Measurements from ENCODE around the gene MEI4.

The MEI4 gene

GRCh38 chr6:77652739-77653138 lies at the start of gene MEI4:
TSS of gene MEI4 (plus strand) at chr6:77653039. CDS start at chr6:77690672, 37,633 bp downstream.
- no peaks in the 10 kb centered on the region for H3K9me3 ChIP-seq (replicated peaks; ENCODE audit: insufficient read depth, low read length)
- no peak within 1 kb of the TSS for H3K27ac ChIP-seq (ENCODE audit: low read length)
- no peak for TF ChIP-seq EZH2 (optimal IDR thresholded peaks at IDR 0.05; ENCODE audit: low read depth, low read length)
- TF ChIP-seq EZH2phosphoT487 (IDR thresholded peaks at IDR 0.05; ENCODE audit: low read length): no peak
- H3K79me2 ChIP-seq (ENCODE audit: low read length): no peaks in the 10 kb centered on the region
- no peaks in the 10 kb centered on the region for H4K20me1 ChIP-seq (ENCODE audit: insufficient read depth, low read length)
- H2AFZ ChIP-seq (ENCODE audit: low read length): no peak within 1 kb of the TSS
- no peak within 1 kb of the TSS for H3K4me2 ChIP-seq (ENCODE audit: low read depth, low read length)
- H3K4me3 ChIP-seq (ENCODE audit: low read length): no peak within 1 kb of the TSS
- H3K27me3 ChIP-seq (replicated peaks; ENCODE audit: insufficient read depth, low read length): no peaks in the 10 kb centered on the region
- no peak for DNase-seq
- H3K9me2 ChIP-seq (replicated peaks; ENCODE audit: insufficient read depth, low read length): no peaks in the 10 kb centered on the region
- H3K9ac ChIP-seq (ENCODE audit: low read length): no peak within 1 kb of the TSS
- H3K4me1 ChIP-seq (ENCODE audit: low read length): no peaks in the 10 kb centered on the region
- H3K36me3 ChIP-seq (replicated peaks; ENCODE audit: insufficient read depth, low read length): no peaks in the 10 kb centered on the region
- no peaks in the 10 kb centered on the region for H3F3A ChIP-seq (ENCODE audit: insufficient read depth, low read length)

GRCh38 chr6:77604476-77604875 lies 48.4 kb upstream of the MEI4 start:
- no peaks in the 10 kb centered on the region for H3K9me3 ChIP-seq (replicated peaks; ENCODE audit: insufficient read depth, low read length)
- no peak for DNase-seq
- no peak overlapping the region for H3K9ac ChIP-seq (ENCODE audit: low read length)
- no peaks in the 10 kb centered on the region for H3K36me3 ChIP-seq (replicated peaks; ENCODE audit: insufficient read depth, low read length)
- no peaks in the 10 kb centered on the region for H4K20me1 ChIP-seq (ENCODE audit: insufficient read depth, low read length)
- H2AFZ ChIP-seq (ENCODE audit: low read length): no peak overlapping the region
- H3K27me3 ChIP-seq (replicated peaks; ENCODE audit: insufficient read depth, low read length): no peaks in the 10 kb centered on the region
- H3K4me3 ChIP-seq (ENCODE audit: low read length): no peak overlapping the region
- TF ChIP-seq EZH2 (optimal IDR thresholded peaks at IDR 0.05; ENCODE audit: low read depth, low read length): no peak
- no peaks in the 10 kb centered on the region for H3K9me2 ChIP-seq (replicated peaks; ENCODE audit: insufficient read depth, low read length)
- no peaks in the 10 kb centered on the region for H3F3A ChIP-seq (ENCODE audit: insufficient read depth, low read length)
- no peak overlapping the region for H3K27ac ChIP-seq (ENCODE audit: low read length)
- no peak overlapping the region for H3K4me2 ChIP-seq (ENCODE audit: low read depth, low read length)
- H3K4me1 ChIP-seq (ENCODE audit: low read length): no peaks in the 10 kb centered on the region
- H3K79me2 ChIP-seq (ENCODE audit: low read length): no peaks in the 10 kb centered on the region

GRCh38 chr6:77607004-77607403 lies 45.8 kb upstream of the MEI4 start:
- H2AFZ ChIP-seq (ENCODE audit: low read length): no peak overlapping the region
- H3K4me2 ChIP-seq (ENCODE audit: low read depth, low read length): no peak overlapping the region
- H3K36me3 ChIP-seq (replicated peaks; ENCODE audit: insufficient read depth, low read length): no peaks in the 10 kb centered on the region

GRCh38 chr6:77609106-77609505 lies 43.7 kb upstream of the MEI4 start:
- Histone ChIP-seq H4K20me1 (ENCODE audit: insufficient read depth, low read length) (no peaks in the 10 kb centered on the region), H3K36me3 (replicated peaks; ENCODE audit: insufficient read depth, low read length) (no peaks in the 10 kb centered on the region), H3K4me1 (ENCODE audit: low read length) (no peaks in the 10 kb centered on the region), H3K4me2 (ENCODE audit: low read depth, low read length) (no peak overlapping the region), H2AFZ (ENCODE audit: low read length) (no peak overlapping the region), H3K27me3 (replicated peaks; ENCODE audit: insufficient read depth, low read length) (no peaks in the 10 kb centered on the region), H3K4me3 (ENCODE audit: low read length) (no peak overlapping the region), H3K9me3 (replicated peaks; ENCODE audit: insufficient read depth, low read length) (no peaks in the 10 kb centered on the region), H3K9ac (ENCODE audit: low read length) (no peak overlapping the region), H3K27ac (ENCODE audit: low read length) (no peak overlapping the region), H3K79me2 (ENCODE audit: low read length) (no peaks in the 10 kb centered on the region), H3K9me2 (replicated peaks; ENCODE audit: insufficient read depth, low read length) (no peaks in the 10 kb centered on the region), H3F3A (ENCODE audit: insufficient read depth, low read length) (no peaks in the 10 kb centered on the region)
- DNase-seq: no peak
- TF ChIP-seq EZH2phosphoT487 (IDR thresholded peaks at IDR 0.05; ENCODE audit: low read length) (no peak), EZH2 (optimal IDR thresholded peaks at IDR 0.05; ENCODE audit: low read depth, low read length) (no peak), CTCF (IDR thresholded peaks at IDR 0.05; ENCODE audit: low read length) (no peak)

More at GRCh38 chr6:77607004-77607403, 45.8 kb upstream of the MEI4 start:
- DNase-seq: no peak
- Histone ChIP-seq H3K27me3 (replicated peaks; ENCODE audit: insufficient read depth, low read length) (no peaks in the 10 kb centered on the region), H3K4me1 (ENCODE audit: low read length) (no peaks in the 10 kb centered on the region), H4K20me1 (ENCODE audit: insufficient read depth, low read length) (no peaks in the 10 kb centered on the region), H3F3A (ENCODE audit: insufficient read depth, low read length) (no peaks in the 10 kb centered on the region), H3K79me2 (ENCODE audit: low read length) (no peaks in the 10 kb centered on the region), H3K27ac (ENCODE audit: low read length) (no peak overlapping the region), H3K9me2 (replicated peaks; ENCODE audit: insufficient read depth, low read length) (no peaks in the 10 kb centered on the region), H3K9me3 (replicated peaks; ENCODE audit: insufficient read depth, low read length) (no peaks in the 10 kb centered on the region), H3K4me3 (ENCODE audit: low read length) (no peak overlapping the region), H3K9ac (ENCODE audit: low read length) (no peak overlapping the region)
- no peak for TF ChIP-seq CTCF (IDR thresholded peaks at IDR 0.05; ENCODE audit: low read length)
- TF ChIP-seq EZH2phosphoT487 (IDR thresholded peaks at IDR 0.05; ENCODE audit: low read length): no peak
- no peak for TF ChIP-seq EZH2 (optimal IDR thresholded peaks at IDR 0.05; ENCODE audit: low read depth, low read length)
